Coronary artery (tissue), 2 donors: Measurements from ENCODE around the gene HSPA8.
A peak's percentile ranks its signal among the peaks of the same experiment; 100 is the strongest.

Source experiments
- DNase-seq: peaks from one replicate; pipeline ENCODE4 v3.0.0-alpha.2; 2017; ENCODE audit warnings: low spot score
- H3K27ac ChIP-seq, 2 donors: fragments of 200-600 bp; sonication (generic); one replicate each; pipeline ENCODE4 v1.5.1; 2016 to 2019
- H3K4me3 ChIP-seq: fragments of 200-600 bp; sonication (generic); 2 replicates; pipeline ENCODE4 v1.5.1; 2016; ENCODE audit warnings: mild to moderate bottlenecking, moderate library complexity
- CTCF ChIP-seq: fragments of 200-600 bp; sonication (generic); IDR thresholded peaks from one replicate; pipeline ENCODE4 v1.5.1; 2019; ENCODE audit warnings: antibody characterized with exemption

The HSPA8 gene

GRCh38 chr11:123072332-123072761, 10.4 kb upstream of the HSPA8 start:
- no peak for TF ChIP-seq CTCF
- Histone ChIP-seq H3K27ac (no peak overlapping the region), H3K4me3 (no peak overlapping the region)
- DNase-seq, result no peak

- TF ChIP-seq CTCF, result no peak
- DNase-seq, result no peak
- Histone ChIP-seq H3K27ac (no peak overlapping the region), H3K4me3 (peak overlapping the region; percentile 7)
Measured at GRCh38 chr11:123069908-123070821, 8.2 kb upstream of the HSPA8 start.

GRCh38 chr11:123065621-123066020, 3.7 kb upstream of the HSPA8 start:
- no peak overlapping the region for H3K27ac ChIP-seq
- DNase-seq, result no peak
- H3K4me3 ChIP-seq, result no peak overlapping the region
- TF ChIP-seq CTCF, result no peak

- no peak for DNase-seq
- no peak for TF ChIP-seq CTCF
- Histone ChIP-seq H3K27ac (peak overlapping the region; percentile 98 to 100), H3K4me3 (peak overlapping the region; percentile 94)
Measured at GRCh38 chr11:123063826-123064657, 2.1 kb upstream of the HSPA8 start.

GRCh38 chr11:123062892-123063825, 1.2 kb upstream of the HSPA8 start:
- TF ChIP-seq CTCF, result no peak

GRCh38 chr11:123062158-123062891, 389 bp upstream of the HSPA8 start:
- TF ChIP-seq CTCF, result no peak
- Histone ChIP-seq H3K4me3 (peak overlapping the region; percentile 94), H3K27ac (peak overlapping the region; percentile 98 to 100)
- peak; percentile 100 for DNase-seq

More at GRCh38 chr11:123062892-123063825, 1.2 kb upstream of the HSPA8 start:
- peak overlapping the region; percentile 98 to 100 for H3K27ac ChIP-seq
- peak overlapping the region; percentile 94 for H3K4me3 ChIP-seq
- peak; percentile 80 for DNase-seq
